Prostate gland (tissue), 2 donors: ENCODE data around the gene ASMT.

ENCODE experiments used
- CTCF ChIP-seq, 4 experiments: fragments of 200-600 bp in 2 of 4; fragments of 450-650 bp in 2 of 4; sonication (generic) in 2 of 4; IDR thresholded peaks; 1 replicate in 3 of 4; 2 replicates in 1 of 4; pipeline ENCODE4 v1.5.1; 2016 to 2019; ENCODE audit warnings: antibody characterized with exemption in 4 of 4, mild to moderate bottlenecking in 2 of 4, moderate library complexity in 2 of 4
- POLR2A ChIP-seq: fragments of 450-650 bp; IDR thresholded peaks from one replicate; pipeline ENCODE4 v1.6.1; 2016; ENCODE audit warnings: antibody characterized with exemption, mild to moderate bottlenecking
- POLR2AphosphoS5 ChIP-seq: sonication (generic); formaldehyde crosslinking; IDR thresholded peaks from one replicate; pipeline ENCODE4 v1.6.1; 2017; ENCODE audit warnings: antibody characterized with exemption

GRCh38 chrX:1667566-1667965 is 52.7 kb downstream of the ASMT start:
- TF ChIP-seq CTCF (IDR thresholded peaks at IDR 0.05) (no peak), POLR2A (no peak), POLR2AphosphoS5 (no peak)
